Measurements from ENCODE around the gene GPSM3. TPM values are rescaled to one million over a fixed set of nuclear protein-coding genes. Genes with fewer than 3 reads are reported as not detected.

GPSM3 gene
- total and polyA plus RNA-seq, 2 of the 13 experiments (the other 11 are each of a cell fraction or from before 2014, with no cell fraction given) = 0.18 to 6.2 TPM

DNA sequence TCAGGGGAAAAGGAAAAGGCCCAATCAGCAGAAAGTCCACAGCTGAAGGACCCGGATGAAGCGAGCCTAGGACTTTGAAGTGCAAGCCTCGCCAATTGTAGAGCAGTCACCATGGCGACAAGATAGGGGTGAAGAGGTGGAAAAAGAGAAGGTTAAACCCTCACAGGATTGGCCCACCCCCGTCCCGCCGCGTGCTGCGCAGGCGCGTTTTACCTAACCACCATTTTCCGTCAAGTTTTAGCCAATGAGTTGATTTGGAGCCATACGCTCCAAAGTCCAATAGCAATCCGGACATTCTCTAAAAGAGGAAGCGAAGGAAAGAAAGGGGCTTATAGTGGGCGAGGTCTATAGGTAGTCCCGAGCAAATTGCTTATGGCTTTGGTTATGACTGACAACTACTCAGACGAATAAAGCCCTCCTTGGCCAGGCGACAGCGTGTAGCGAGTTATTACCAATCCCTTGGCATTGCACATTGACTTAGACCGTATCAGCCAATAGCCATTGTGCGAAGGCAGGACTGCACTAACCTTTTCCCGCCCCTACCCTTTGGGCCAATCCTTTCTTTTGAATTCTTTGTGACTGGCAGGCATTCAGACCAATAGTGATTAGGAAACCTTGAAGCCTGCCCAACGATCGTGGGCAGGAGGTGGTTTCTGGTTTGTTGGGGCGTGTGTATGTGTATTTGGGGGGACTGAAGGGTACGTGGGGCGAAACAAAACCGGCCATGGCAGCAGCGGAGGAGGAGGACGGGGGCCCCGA is 14.5 kb downstream of the GPSM3 start, which contains the start of gene RNF5 (continued):
- TF ChIP-seq, protein P1, sequence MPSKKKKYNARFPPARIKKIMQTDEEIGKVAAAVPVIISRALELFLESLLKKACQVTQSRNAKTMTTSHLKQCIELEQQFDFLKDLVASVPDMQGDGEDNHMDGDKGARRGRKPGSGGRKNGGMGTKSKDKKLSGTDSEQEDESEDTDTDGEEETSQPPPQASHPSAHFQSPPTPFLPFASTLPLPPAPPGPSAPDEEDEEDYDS (CRISPR knock-in tag; IDR thresholded peaks at IDR 0.05) = peak; percentile 71; the same call in 1 of the 2 replicates
- TF ChIP-seq AKAP8 (CRISPR knock-in tag; IDR thresholded peaks at IDR 0.05) (no peak), MAZ (IDR thresholded peaks at IDR 0.05; ENCODE audit: borderline replicate concordance, low read depth, low read length) (no peak), MAZ (CRISPR knock-in tag; IDR thresholded peaks at IDR 0.05; ENCODE audit: low read depth) (peak; percentile 81), ZNF333 (CRISPR knock-in tag; IDR thresholded peaks at IDR 0.05; ENCODE audit: borderline replicate concordance) (no peak), TAF1 (CRISPR knock-in tag; IDR thresholded peaks at IDR 0.05) (no peak), ZNF12 (CRISPR knock-in tag; IDR thresholded peaks at IDR 0.05) (peak; percentile 5; the same call in 1 of the 2 replicates), ZSCAN9 (CRISPR knock-in tag; IDR thresholded peaks at IDR 0.05; ENCODE audit: borderline replicate concordance) (no peak; the same call in 1 of the 2 replicates), GABPB1 (CRISPR knock-in tag; IDR thresholded peaks at IDR 0.05) (peak; percentile 31; the same call in 1 of the 2 replicates), REXO4 (CRISPR knock-in tag; IDR thresholded peaks at IDR 0.05; ENCODE audit: borderline replicate concordance) (no peak), GLI4 (CRISPR knock-in tag; IDR thresholded peaks at IDR 0.05; ENCODE audit: borderline replicate concordance) (no peak), MED8 (CRISPR knock-in tag; IDR thresholded peaks at IDR 0.05; ENCODE audit: insufficient replicate concordance) (no peak), ELF3 (CRISPR knock-in tag; IDR thresholded peaks at IDR 0.05) (peak; percentile 64), RORA (CRISPR knock-in tag; IDR thresholded peaks at IDR 0.05) (no peak), ZNF777 (CRISPR knock-in tag; IDR thresholded peaks at IDR 0.05) (no peak), ZFX (CRISPR knock-in tag; IDR thresholded peaks at IDR 0.05; ENCODE audit: low read depth) (peak; percentile 13), FOXP1 (IDR thresholded peaks at IDR 0.05) (no peak), FOXP1 (CRISPR knock-in tag; IDR thresholded peaks at IDR 0.05) (0 out of 2 replicates have a peak, but pooled peaks have one; percentile 8), NFATC3 (CRISPR knock-in tag; IDR thresholded peaks at IDR 0.05) (peak; percentile 66; the same call in 1 of the 2 replicates), ZNF678 (CRISPR knock-in tag; IDR thresholded peaks at IDR 0.05) (no peak), ZNF367 (CRISPR knock-in tag; IDR thresholded peaks at IDR 0.05; ENCODE audit: borderline replicate concordance) (no peak)
- TF ChIP-seq, protein P2, sequence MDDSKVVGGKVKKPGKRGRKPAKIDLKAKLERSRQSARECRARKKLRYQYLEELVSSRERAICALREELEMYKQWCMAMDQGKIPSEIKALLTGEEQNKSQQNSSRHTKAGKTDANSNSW (CRISPR knock-in tag; IDR thresholded peaks at IDR 0.05; ENCODE audit: borderline replicate concordance) = no peak
- TF ChIP-seq, protein P3, sequence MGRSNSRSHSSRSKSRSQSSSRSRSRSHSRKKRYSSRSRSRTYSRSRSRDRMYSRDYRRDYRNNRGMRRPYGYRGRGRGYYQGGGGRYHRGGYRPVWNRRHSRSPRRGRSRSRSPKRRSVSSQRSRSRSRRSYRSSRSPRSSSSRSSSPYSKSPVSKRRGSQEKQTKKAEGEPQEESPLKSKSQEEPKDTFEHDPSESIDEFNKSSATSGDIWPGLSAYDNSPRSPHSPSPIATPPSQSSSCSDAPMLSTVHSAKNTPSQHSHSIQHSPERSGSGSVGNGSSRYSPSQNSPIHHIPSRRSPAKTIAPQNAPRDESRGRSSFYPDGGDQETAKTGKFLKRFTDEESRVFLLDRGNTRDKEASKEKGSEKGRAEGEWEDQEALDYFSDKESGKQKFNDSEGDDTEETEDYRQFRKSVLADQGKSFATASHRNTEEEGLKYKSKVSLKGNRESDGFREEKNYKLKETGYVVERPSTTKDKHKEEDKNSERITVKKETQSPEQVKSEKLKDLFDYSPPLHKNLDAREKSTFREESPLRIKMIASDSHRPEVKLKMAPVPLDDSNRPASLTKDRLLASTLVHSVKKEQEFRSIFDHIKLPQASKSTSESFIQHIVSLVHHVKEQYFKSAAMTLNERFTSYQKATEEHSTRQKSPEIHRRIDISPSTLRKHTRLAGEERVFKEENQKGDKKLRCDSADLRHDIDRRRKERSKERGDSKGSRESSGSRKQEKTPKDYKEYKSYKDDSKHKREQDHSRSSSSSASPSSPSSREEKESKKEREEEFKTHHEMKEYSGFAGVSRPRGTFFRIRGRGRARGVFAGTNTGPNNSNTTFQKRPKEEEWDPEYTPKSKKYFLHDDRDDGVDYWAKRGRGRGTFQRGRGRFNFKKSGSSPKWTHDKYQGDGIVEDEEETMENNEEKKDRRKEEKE (IDR thresholded peaks at IDR 0.05) = no peak
- TF ChIP-seq, protein P4, sequence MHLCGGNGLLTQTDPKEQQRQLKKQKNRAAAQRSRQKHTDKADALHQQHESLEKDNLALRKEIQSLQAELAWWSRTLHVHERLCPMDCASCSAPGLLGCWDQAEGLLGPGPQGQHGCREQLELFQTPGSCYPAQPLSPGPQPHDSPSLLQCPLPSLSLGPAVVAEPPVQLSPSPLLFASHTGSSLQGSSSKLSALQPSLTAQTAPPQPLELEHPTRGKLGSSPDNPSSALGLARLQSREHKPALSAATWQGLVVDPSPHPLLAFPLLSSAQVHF (CRISPR knock-in tag; IDR thresholded peaks at IDR 0.05) = no peak
- TF ChIP-seq, protein P5, sequence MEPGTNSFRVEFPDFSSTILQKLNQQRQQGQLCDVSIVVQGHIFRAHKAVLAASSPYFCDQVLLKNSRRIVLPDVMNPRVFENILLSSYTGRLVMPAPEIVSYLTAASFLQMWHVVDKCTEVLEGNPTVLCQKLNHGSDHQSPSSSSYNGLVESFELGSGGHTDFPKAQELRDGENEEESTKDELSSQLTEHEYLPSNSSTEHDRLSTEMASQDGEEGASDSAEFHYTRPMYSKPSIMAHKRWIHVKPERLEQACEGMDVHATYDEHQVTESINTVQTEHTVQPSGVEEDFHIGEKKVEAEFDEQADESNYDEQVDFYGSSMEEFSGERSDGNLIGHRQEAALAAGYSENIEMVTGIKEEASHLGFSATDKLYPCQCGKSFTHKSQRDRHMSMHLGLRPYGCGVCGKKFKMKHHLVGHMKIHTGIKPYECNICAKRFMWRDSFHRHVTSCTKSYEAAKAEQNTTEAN (CRISPR knock-in tag; conservative IDR thresholded peaks at IDR 0.05) = no peak
